Umbilical cord (tissue), 2 donors: ENCODE data around the gene GPR89B. TPM values are rescaled to one million over a fixed set of nuclear protein-coding genes. Genes with fewer than 3 reads are reported as not detected.
"Not testable (repeated sequence)": the region's sequence is repeated elsewhere in the genome, so short reads cannot be mapped to it uniquely, and the experiment has no call there.

ENCODE experiments used
- DNase-seq: peaks from one replicate; pipeline ENCODE4 v3.0.0-alpha.2; 2015; ENCODE audit warnings: low spot score
- total RNA-seq: library from RNA; depleted of rRNA; stranded (reverse); fragments of >200 nt; gene quantifications from one replicate; pipeline ENCODE4 v1.2.3, GENCODE V29; 2014; ENCODE audit warnings: low replicate concordance; ENCODE audit not compliant: insufficient read depth

GPR89B gene
- total RNA-seq, 1 donor from 2014 or later: 11.8 TPM

GRCh38 chr1:147935296-147935695, 7.1 kb downstream of the GPR89B start:
- DNase-seq: not testable (repeated sequence)

- DNase-seq: not testable (repeated sequence)
These were observed 12.2 kb downstream of the GPR89B start for GRCh38 chr1:147940456-147940855.

- not testable (repeated sequence) for DNase-seq
These were observed 14.3 kb downstream of the GPR89B start for GRCh38 chr1:147942563-147942962.

- not testable (repeated sequence) for DNase-seq
These were observed 21.3 kb downstream of the GPR89B start for GRCh38 chr1:147949517-147949916.

- DNase-seq: not testable (repeated sequence)
These were observed 30.7 kb downstream of the GPR89B start for GRCh38 chr1:147958906-147959305.

- not testable (repeated sequence) for DNase-seq
These were observed 31.5 kb downstream of the GPR89B start for GRCh38 chr1:147959680-147960079.

- not testable (repeated sequence) for DNase-seq
These were observed 36.4 kb downstream of the GPR89B start for GRCh38 chr1:147964575-147964974.

GRCh38 chr1:147966657-147967056, 38.4 kb downstream of the GPR89B start:
- DNase-seq: not testable (repeated sequence)

- not testable (repeated sequence) for DNase-seq
These were observed 50.9 kb downstream of the GPR89B start for GRCh38 chr1:147978896-147979651.

- not testable (repeated sequence) for DNase-seq
These were observed 57.2 kb downstream of the GPR89B start for GRCh38 chr1:147985374-147985773.

- not testable (repeated sequence) for DNase-seq
These were observed 59.7 kb downstream of the GPR89B start for GRCh38 chr1:147987893-147988292.

GRCh38 chr1:147992916-147993315, 64.7 kb downstream of the GPR89B start:
- DNase-seq: not testable (repeated sequence)

GRCh38 chr1:147993400-147993799, 65.2 kb downstream of the GPR89B start:
- not testable (repeated sequence) for DNase-seq

- not testable (repeated sequence) for DNase-seq
These were observed 65.8 kb downstream of the GPR89B start for GRCh38 chr1:147993825-147994615.

- DNase-seq: not testable (repeated sequence)
These were observed 67.9 kb downstream of the GPR89B start for GRCh38 chr1:147996088-147996487.

GRCh38 chr1:148007724-148008123, 79.5 kb downstream of the GPR89B start:
- DNase-seq: not testable (repeated sequence)

- DNase-seq: no peak
These were observed 82.3 kb downstream of the GPR89B start for GRCh38 chr1:148010527-148010926.

- not testable (repeated sequence) for DNase-seq
These were observed 85.2 kb downstream of the GPR89B start for GRCh38 chr1:148013177-148014144.

GRCh38 chr1:148014289-148015200, 86.3 kb downstream of the GPR89B start:
- DNase-seq: not testable (repeated sequence)

GRCh38 chr1:148024918-148025317, 96.7 kb downstream of the GPR89B start:
- DNase-seq: not testable (repeated sequence)
